Peyer's patch (tissue), 4 donors: ENCODE measurements around the gene ICE1. TPM values are rescaled to one million over a fixed set of nuclear protein-coding genes. Genes with fewer than 3 reads are reported as not detected.

Source experiments
- DNase-seq, 3 donors: peaks; one replicate each; pipeline ENCODE4 v3.0.0-alpha.2; 2017 to 2019
- H3K27ac ChIP-seq, 4 donors: fragments of 200-600 bp; sonication (generic); one replicate each; pipeline ENCODE4 v1.5.1; 2016 to 2019
- H3K27me3 ChIP-seq, 2 donors: fragments of 200-600 bp; sonication (generic); one replicate each; pipeline ENCODE4 v1.5.1; 2019
- H3K36me3 ChIP-seq, 3 donors: fragments of 200-600 bp; sonication (generic); one replicate each; pipeline ENCODE4 v1.5.1; 2016 to 2019
- H3K4me1 ChIP-seq, 4 donors: fragments of 200-600 bp; sonication (generic); one replicate each; pipeline ENCODE4 v1.5.1; 2016 to 2019
- H3K4me3 ChIP-seq, 4 donors: fragments of 200-600 bp; sonication (generic); 1 replicate in 3 of 4; 2 replicates in 1 of 4; pipeline ENCODE4 v1.5.1; 2016 to 2019; ENCODE audit warnings: mild to moderate bottlenecking in 1 of 4
- H3K9me3 ChIP-seq, 4 donors: fragments of 200-600 bp; sonication (generic); one replicate each; pipeline ENCODE4 v1.5.1; 2016 to 2019; ENCODE audit warnings: mild to moderate bottlenecking in 1 of 4
- POLR2A ChIP-seq, 2 donors: fragments of 450-650 bp; IDR thresholded peaks; one replicate each; pipeline ENCODE4 v1.5.1; 2017; ENCODE audit warnings: antibody characterized with exemption in 2 of 2, mild to moderate bottlenecking in 2 of 2, moderate library complexity in 2 of 2
- total RNA-seq, 4 donors: library from RNA; depleted of rRNA; stranded (reverse); fragments of >200 nt; gene quantifications; one replicate each; pipeline ENCODE4 v1.1.0, GENCODE V29; 2016
- TF ChIP-seq, protein P1 (sequence below), 6 experiments: fragments of 450-650 bp in 4 of 6; fragments of 200-600 bp in 2 of 6; sonication (generic) in 1 of 6; IDR thresholded peaks; one replicate each; pipeline ENCODE4 v1.5.1; 2017 to 2019; ENCODE audit warnings: antibody characterized with exemption in 6 of 6, mild to moderate bottlenecking in 3 of 6, moderate library complexity in 1 of 6

Gene ICE1
- total RNA-seq, 4 donors from 2014 or later: 21.8 to 55.3 (median 24.9) TPM

DNA sequence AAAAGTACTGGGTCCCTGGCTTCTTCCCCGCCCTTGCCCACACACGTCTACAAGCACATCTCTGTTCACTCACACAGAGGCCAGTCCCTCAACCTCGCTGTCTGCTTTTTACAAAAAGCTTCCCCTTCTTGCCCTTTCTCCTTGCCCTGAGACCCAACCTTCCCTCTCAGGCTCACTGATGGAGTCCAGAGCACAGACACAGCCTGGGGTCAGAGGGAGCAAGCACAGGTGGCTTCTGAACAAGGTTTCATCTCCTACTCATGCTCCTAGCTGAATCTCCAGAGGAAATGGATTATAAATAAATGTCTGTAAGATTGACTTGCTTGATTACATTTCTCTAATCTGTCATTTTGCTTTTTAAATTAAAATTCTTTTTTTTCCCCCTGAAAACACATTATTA is 101.8 kb downstream of the ICE1 start:
- Histone ChIP-seq H3K9me3 (no peaks in the 10 kb centered on the region), H3K36me3 (no peaks in the 10 kb centered on the region), H3K4me3 (no peak overlapping the region), H3K4me1 (no peaks in the 10 kb centered on the region), H3K27ac (no peak overlapping the region), H3K27me3 (no peaks in the 10 kb centered on the region)
- TF ChIP-seq, protein P1, sequence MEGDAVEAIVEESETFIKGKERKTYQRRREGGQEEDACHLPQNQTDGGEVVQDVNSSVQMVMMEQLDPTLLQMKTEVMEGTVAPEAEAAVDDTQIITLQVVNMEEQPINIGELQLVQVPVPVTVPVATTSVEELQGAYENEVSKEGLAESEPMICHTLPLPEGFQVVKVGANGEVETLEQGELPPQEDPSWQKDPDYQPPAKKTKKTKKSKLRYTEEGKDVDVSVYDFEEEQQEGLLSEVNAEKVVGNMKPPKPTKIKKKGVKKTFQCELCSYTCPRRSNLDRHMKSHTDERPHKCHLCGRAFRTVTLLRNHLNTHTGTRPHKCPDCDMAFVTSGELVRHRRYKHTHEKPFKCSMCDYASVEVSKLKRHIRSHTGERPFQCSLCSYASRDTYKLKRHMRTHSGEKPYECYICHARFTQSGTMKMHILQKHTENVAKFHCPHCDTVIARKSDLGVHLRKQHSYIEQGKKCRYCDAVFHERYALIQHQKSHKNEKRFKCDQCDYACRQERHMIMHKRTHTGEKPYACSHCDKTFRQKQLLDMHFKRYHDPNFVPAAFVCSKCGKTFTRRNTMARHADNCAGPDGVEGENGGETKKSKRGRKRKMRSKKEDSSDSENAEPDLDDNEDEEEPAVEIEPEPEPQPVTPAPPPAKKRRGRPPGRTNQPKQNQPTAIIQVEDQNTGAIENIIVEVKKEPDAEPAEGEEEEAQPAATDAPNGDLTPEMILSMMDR (IDR thresholded peaks at IDR 0.05): no peak
- TF ChIP-seq POLR2A (IDR thresholded peaks at IDR 0.05): no peak
- no peak for DNase-seq

DNA sequence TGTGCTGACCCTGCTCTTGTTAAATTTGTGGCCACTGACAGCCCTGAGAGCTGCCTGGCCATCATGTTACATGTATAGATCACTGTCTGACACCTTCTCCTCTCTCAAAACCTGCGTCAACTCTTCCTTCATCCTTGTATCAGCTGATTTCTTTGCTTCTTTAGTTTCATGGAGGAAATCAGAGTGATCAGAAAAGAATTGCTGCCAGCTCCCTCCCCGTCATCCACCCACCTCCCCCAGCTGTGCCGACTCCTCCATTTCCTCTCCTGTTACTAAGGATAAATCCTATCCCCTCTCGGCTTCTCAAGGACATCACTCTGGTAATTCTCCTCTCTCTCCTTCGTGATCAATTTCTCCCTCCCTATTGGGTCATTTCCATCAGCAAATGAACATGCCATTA is 108.9 kb downstream of the ICE1 start:
- no peak for DNase-seq

DNA sequence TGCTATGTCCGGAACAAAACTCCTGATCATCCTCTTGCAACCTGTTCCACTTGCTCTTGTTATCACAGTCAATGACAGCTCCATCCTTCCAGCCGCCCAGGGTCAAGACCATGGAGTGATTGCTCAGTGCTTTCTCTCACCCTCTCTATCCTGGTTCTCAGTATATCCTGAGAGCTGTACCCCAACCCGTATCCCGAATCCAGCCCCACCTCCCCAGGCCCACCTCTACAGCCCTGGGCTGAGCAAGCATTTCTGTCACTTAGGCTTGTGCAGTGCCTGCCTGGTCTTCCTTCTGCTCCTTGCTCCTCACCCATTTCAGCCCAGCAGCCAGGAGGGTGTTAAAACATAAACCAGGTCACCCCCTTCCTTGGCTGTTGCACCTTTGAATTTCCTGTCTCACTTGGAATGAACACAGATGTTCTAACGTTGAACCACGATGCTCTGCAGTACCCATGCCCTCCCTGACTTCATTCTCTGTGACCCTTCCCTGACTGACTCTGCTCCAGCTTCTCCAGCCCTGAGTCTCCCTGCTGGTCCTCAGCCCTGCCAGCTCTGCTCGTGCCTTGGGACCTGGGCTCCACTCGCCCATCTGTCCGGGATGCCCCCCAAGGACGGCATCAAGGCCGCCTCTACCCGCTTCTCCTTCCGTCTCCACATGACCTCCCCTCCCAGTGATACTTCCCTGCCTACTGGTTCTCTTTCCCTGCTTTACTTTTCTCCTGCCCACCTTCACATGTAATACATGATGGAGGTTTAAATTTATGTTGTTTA is 110.0 kb downstream of the ICE1 start:
- H3K9me3 ChIP-seq: no peaks in the 10 kb centered on the region
- no peak for TF ChIP-seq POLR2A (IDR thresholded peaks at IDR 0.05)
- TF ChIP-seq, protein P1 (IDR thresholded peaks at IDR 0.05): no peak
- no peaks in the 10 kb centered on the region for H3K36me3 ChIP-seq
- H3K27me3 ChIP-seq: no peaks in the 10 kb centered on the region
- no peak for DNase-seq
- H3K4me1 ChIP-seq: no peaks in the 10 kb centered on the region
- no peak overlapping the region for H3K4me3 ChIP-seq
- no peak overlapping the region for H3K27ac ChIP-seq

More for the DNA sequence above, 108.9 kb downstream of the ICE1 start:
- Histone ChIP-seq H3K9me3 (no peaks in the 10 kb centered on the region), H3K4me1 (no peaks in the 10 kb centered on the region), H3K27ac (no peak overlapping the region), H3K4me3 (no peak overlapping the region), H3K27me3 (no peaks in the 10 kb centered on the region), H3K36me3 (no peaks in the 10 kb centered on the region)
- no peak for TF ChIP-seq POLR2A (IDR thresholded peaks at IDR 0.05)
- TF ChIP-seq, protein P1 (IDR thresholded peaks at IDR 0.05): no peak

DNA sequence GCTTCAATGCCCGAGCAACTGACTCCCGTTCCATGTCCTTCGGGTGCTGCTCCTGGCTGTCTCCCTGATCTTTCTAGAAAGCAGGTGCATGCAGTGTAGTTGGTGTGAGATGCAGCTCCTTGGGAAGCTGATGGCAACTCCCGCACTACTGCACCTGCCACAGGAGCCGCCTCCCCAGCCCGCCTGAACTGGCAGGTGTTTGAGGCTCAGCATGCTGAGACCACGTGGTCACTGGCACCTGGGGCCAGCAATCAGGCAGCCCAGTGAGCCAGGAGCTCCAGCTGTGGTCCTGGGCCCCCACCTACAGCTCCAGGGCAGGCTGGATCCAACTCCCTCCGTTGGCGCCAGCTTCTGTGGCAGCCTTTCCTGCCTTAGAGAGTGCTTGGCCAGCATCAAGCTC is 111.5 kb downstream of the ICE1 start:
- no peak for DNase-seq
- H3K27ac ChIP-seq: no peak overlapping the region

DNA sequence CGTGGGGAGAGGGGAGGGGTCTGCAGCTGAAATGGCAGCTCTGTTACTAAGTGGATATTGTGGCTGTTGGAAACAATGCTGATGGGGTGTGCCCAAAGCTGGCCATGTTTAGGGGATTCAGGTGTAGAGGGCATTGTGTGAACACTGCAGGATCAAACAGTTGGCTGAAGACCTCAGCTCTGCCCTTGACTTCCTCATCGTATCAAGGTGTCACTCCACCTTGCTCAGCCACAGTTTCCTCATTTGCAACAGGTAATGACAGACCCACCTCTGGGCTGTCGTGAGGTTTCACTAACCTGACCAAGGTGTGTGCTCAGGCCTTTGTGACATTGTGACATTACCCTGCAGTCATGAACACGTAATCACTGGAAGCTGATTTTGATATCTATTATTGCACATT is 111.9 kb downstream of the ICE1 start:
- no peak overlapping the region for H3K4me3 ChIP-seq
- TF ChIP-seq, protein P1 (IDR thresholded peaks at IDR 0.05): no peak
- no peak for TF ChIP-seq POLR2A (IDR thresholded peaks at IDR 0.05)
- H3K36me3 ChIP-seq: no peaks in the 10 kb centered on the region
- no peak overlapping the region for H3K27ac ChIP-seq
- no peaks in the 10 kb centered on the region for H3K4me1 ChIP-seq
- H3K9me3 ChIP-seq: no peaks in the 10 kb centered on the region
- no peak for DNase-seq
- no peaks in the 10 kb centered on the region for H3K27me3 ChIP-seq

More for the DNA sequence above, 111.5 kb downstream of the ICE1 start:
- H3K36me3 ChIP-seq: no peaks in the 10 kb centered on the region
- H3K4me3 ChIP-seq: no peak overlapping the region
- TF ChIP-seq POLR2A (IDR thresholded peaks at IDR 0.05): no peak
- TF ChIP-seq, protein P1 (IDR thresholded peaks at IDR 0.05): no peak
- H3K4me1 ChIP-seq: no peaks in the 10 kb centered on the region
- H3K27me3 ChIP-seq: no peaks in the 10 kb centered on the region
- no peaks in the 10 kb centered on the region for H3K9me3 ChIP-seq
